KBM-7 (cell line): Measurements from ENCODE around the gene ASAP3.
"Not testable (repeated sequence)": the region's sequence is repeated elsewhere in the genome, so short reads cannot be mapped to it uniquely, and the experiment has no call there.

Experiments
- DNase-seq: peaks from one replicate; pipeline ENCODE4 v3.0.0-alpha.2; 2015
- in situ Hi-C: fragments of 300-500 bp; cut with MboI; formaldehyde crosslinking; loops from 2 replicates; pipeline ENCODE4 v1.14.3; 2020; ENCODE audit warnings: low sequenced_read_pairs, low pct_unique_long_range_greater_than_20kb, mixed read lengths

ASAP3 gene

DNA sequence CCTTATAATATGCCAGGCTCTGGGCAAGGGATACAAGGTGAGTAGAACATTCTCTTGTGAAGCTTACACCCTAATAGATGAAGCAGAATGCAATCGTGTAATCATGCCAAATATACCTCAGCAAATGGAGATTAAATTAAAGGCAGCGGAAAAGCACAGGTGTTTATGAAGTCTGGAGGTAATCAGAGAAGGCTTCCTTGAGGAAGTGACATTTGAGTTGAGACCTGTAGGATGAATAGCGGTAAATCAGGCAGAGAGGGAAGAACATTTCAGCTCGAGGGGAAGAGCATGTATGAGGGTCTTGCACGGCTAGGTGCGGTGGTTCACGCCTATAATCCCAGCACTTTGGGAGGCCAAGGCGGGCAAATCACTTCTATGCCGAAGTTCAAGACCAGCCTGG lies 33.6 kb upstream of the ASAP3 start:
- DNase-seq, result no peak
- in situ Hi-C loops, result no loop called here

DNA sequence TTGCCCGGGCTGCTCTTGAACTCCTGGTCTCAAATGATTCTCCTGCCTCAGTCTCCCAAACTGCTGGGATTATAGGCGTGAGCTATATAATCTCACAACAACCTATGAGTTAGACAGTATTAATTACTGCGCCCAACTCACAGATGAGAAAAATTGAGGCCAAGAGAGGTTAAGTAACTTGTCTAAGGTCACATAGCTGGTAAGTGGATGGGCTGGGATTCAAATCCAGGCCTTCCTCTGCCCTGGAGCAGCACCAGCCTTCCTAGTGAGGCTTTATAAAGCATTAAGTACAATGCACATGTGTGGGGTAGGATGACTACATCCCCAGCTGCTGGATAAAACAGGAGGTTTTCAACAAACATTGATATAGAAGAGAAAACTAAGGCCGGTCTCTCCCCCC lies 31.9 kb upstream of the ASAP3 start:
- in situ Hi-C loops, result no loop called here

DNA sequence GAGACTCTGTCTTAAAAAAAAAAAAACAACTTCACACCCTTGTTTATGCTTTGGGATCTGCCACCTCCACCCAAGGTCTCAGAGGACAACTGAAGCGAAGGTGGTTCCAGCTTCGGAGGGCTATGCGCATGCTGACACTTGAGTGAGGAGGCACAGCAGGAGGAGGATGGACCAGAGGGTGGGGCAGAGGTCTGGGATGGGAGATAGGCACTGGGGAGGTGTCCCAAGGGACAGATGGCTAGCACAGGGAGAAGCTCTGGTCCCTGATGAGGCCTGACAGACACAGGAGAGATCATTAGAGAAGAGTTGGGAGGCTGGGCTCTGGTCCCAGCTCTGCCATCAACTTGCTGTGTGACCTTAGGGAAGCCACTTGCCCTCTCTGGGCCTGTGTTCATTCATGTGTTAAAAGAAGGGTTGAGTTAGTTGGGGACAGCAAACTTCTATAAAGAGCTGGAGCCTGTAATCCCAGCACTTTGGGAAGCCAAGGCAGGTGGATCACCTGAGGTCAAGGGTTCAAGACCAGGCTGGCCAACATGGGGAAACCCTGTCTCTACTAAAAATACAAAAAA lies 30.2 kb upstream of the ASAP3 start:
- DNase-seq, result no peak
- in situ Hi-C loops, result no loop called here

More for the DNA sequence above, 31.9 kb upstream of the ASAP3 start:
- no peak for DNase-seq

DNA sequence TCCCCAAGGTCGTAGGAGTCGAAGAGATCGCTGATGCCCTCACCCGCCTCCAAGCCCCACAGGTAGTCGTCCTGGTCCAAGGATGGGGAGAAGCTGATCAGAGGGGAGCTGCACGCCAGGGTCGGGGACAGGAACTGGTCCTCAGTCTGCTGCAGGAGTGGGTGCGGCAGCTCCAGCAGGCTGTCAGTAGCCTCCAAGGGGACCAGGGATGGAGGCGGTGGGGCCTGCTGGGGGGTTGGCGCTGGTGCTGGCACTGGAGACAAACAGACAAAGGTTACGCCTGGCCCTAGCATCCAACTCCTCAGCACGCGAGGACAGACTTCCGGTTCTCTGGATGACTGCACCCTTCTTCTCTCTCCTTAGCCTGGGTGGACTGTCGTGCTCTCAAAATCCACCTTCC lies 25.9 kb upstream of the ASAP3 start:
- in situ Hi-C loops, result no loop called here
- no peak for DNase-seq

DNA sequence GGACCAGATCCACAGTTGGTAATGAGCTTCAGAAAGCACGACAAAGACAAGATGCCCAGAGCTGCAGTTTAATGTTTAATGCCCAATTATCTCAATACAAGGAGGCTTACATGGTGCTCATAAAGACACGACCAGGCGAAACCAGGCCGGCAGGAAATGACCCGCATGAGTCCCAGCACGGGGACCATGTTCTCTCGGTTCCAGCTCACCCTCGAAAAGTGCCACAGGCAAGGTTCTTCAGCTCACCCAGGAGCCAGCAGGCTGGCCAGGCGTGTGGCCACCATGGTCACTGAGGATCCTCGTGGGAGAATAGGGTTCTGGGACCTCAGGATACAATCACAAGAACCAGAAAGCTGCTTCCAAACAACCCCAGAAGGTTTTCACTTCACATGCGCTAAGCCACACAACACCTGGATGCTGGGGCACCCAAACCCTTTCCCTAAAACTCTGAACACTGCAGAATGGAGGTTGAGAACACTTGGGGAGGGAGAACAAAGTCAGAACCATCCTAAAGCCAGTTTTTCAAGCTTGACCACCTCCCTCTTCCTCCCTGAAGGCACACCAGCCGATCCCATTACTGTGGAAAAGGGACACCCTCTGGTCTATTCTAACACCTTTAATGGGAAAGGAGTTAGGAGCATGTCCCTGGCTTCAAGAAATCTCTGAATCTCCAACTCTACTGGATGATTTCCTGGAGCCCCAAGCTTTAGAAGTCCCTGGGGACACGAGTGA lies 22.6 kb upstream of the ASAP3 start:
- no peak for DNase-seq
- in situ Hi-C loops, result no loop called here

DNA sequence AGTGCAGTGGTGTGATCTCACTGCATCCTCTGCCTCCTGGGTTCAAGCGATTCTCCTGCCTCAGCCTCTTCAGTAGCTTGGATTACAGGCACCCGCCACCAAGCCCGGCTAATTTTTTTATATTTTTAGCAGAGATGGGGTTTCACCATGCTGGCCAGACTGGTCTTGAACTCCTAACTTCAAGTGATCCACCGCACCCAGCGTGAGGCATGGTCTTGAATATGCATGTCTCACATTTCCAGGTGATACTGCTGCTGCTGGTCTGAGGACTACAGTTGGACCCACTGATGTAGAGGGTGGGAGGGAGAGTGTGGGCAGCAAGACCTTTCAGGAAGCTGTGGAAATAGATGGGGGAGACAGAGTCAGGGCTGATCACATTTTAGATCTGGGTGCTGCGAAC lies 21.9 kb upstream of the ASAP3 start:
- in situ Hi-C loops, result no loop called here
- DNase-seq, result no peak

DNA sequence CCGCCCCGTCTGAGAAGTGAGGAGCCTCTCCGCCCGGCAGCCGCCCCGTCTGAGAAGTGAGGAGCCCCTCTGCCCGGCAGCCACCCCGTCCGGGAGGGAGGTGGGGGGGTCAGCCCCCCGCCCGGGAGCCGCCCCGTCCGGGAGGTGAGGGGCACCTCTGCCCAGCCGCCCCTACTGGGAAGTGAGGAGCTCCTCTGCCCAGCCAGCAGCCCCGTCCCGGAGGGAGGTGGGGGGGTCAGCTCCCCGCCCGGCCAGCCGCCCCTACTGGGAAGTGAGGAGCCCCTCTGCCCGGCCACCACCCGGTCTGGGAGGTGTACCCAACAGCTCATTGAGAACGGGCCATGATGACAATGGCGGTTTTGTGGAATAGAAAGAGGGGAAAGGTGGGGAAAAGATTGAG lies 20.2 kb upstream of the ASAP3 start:
- in situ Hi-C loops, DNase-seq: not testable (repeated sequence)

DNA sequence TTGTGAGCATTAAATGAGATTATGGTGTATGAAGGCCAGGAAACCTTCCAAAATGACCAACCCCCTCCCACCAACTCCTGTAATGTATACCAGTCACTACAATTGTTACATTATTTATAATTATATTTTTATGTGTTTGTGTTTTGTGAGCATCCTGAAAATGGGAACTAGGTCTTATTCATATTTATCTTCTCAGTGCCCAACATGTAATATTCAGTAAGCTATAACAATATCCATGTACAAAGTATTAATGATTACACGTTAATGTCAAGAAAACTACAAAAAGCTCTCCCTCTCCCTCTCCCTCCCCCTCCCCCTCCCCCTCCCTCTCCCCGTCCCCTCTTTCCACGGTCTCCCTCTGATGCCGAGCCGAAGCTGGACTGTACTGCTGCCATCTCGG lies 19.0 kb upstream of the ASAP3 start:
- DNase-seq, result no peak
- in situ Hi-C loops, result no loop called here

DNA sequence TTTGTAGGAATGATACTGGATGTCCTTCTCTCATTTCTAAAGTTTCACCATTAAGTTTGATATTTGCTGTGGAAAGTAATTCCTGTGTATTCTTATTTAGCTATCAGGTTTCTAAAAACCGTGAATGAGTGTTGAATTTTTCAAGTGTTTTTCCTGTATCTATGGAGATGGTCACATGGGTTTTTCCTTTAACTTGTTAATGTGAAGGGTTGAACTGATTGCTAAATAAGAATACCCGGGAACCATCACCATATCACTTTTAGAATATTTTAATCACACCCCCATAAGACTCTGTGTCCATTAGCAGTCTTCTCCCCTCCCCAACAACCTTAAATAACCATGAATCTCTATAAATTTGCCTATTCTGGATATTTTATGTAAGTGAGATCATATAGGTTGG lies 16.5 kb upstream of the ASAP3 start:
- no peak for DNase-seq
- in situ Hi-C loops, result no loop called here

DNA sequence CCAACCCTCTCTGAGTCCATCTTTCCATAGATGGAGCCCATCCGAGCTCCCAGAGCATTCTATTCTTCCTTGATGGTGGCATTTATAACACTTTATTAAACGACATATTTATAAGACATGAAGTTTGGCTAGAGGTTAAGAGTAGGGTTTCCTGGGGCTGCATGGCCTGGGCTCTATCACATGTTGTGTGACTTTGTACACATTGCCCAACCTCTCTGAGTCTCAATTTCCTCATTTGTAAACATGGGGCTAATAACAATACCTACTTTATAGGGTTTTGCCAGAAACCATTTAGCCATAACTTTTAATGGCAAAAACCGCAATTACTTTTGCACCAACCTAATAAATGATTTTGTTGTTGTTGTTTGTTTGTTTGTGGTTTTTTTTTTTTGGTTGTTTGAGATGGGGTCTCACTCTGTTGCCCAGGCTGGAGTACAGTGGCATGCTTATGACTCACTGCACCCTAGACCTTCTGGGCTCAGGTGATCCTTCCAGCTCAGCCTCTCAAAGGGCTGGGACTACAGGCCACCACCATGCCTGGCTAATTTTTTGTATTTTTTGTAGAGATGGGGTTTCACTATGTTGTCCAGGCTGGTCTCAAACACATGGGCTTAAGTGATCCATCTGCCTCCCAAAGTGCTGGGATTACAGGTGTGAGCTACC lies 13.9 kb upstream of the ASAP3 start:
- no peak for DNase-seq
- in situ Hi-C loops, result no loop called here

DNA sequence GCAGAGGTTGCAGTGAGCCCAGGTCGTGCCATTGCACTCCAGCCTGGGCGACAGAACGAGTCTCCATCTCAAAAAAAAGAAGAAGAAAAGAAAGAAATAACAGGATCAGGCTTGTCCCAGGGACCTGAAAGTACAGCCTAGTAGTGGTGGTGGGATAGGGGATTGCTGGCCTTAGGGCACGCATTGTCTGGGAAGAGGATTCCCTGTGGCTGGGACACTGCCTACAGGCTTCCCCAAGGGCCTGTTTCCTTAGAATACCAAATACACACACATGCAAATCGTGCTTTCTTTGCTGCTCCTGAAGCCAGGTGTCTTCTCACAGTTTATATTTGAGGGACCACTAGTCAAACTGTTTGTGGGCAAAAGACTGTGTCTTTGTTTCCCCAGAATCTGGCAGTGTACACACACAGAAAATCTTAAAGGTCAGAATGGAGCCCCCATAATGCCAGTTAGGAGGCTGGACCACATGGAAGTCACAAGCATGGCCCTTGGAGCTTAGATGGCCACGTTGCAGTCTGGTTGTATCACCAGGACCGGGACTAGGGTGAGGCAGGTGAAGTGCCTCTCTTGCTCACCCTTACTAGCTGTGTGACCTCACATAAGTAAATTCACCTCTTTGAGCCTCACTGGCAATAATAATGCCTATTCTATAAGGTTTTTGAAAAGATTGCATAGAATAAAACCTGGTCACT lies 12.7 kb upstream of the ASAP3 start:
- no peak for DNase-seq
- in situ Hi-C loops, result no loop called here

DNA sequence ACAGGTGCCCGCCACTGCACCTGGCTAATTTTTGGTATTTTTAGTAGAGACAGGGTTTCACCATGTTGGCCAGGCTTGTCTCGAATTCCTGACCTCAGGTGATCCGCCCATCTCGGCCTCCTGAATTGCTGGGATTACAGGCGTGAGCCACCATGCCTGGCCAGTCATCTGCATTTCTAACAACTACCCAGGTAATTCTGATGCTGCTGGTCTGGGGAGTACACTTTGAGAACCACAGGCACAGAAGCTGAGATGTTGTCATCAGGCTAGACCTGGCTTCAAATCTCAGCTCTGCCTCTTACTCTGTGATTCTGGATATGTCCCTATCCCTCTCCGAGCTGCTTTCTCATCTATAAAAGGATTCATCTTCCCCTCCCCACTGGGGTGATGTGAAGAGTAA lies 10.9 kb upstream of the ASAP3 start:
- in situ Hi-C loops, DNase-seq: not testable (repeated sequence)

DNA sequence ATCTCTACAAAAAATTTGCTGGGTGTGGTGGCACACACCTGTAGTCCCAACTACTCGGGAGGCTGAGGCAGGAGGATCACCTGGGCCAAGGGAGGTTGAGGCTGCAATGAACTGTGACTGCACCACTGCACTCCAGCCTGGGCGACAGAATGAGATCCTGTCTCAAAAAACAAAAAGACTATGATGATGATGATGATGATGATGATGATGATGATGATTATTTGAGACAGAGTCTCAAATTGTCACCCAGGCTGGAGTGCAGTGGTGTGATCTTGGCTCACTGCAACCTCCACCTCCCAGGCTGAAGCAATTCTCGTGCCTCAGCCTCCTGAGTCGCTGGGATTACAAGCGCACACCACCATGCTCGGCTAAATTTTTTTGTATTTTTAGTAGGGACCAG lies 8.8 kb upstream of the ASAP3 start:
- in situ Hi-C loops, DNase-seq: not testable (repeated sequence)

DNA sequence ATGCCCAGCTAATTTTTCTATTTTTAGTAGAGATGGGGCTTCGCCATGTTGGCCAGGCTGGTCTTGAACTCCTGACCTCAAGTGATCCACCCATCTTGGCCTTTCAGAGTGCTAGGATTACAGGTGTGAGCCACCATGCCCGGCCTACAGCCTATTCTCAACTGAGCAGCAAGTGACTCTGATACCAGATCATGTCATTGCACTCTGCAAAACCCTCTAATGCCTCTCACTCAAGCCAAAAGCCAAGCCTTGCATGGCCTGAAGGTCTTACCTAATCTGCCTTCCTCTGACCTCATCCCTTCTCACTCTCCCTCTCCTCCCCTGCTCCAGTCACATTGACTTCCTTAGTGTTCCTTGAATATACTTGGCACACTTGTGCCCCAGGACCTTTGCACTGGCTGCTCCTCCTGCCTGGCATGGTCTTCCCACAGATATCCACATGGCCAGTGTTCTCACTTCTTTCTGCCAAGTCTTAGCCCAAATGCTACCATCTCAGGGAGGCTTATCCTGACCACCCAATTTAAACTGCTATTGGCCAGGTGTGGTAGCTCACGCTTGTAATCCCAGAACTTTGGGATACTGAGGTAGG lies 8.2 kb upstream of the ASAP3 start:
- in situ Hi-C loops, result no loop called here

DNA sequence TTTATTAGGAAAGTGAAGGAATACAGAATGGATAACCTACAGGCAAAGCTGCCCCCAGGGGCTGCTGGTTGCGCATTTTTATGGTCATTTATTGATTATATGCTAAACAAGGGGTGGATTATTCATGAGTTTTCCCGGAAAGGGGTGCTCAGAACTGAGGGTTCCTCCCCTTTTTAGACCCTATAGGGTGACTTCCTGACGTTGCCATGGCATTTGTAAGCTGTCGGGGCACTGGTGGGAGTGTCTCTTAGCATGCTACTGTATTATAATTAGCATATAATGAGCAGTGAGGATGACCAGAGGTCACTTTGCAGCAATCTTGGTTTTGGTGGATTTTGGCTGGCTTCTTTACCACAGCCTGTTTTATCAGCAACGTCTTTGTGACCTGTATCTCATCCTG lies 5.9 kb upstream of the ASAP3 start:
- in situ Hi-C loops, result no loop called here
- DNase-seq, result no peak

More for the DNA sequence above, 8.2 kb upstream of the ASAP3 start:
- DNase-seq, result no peak

DNA sequence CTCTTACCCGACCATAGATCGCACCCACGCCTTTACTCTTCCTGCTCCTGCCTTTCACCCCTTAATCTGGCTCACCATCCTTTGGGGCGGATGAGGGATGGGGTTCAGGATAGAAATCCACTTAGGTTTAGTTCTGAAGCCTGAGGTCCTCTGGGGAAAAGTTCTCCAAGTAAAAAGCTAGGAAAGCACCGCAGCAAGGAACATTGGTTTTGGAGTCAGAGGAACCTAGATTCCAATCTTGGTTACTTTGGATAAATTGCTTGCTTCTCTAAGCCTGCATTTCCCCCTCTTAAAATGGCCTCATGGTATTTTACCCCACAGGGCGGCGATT lies 988 bp upstream of the ASAP3 start:
- DNase-seq, result no peak
- in situ Hi-C loops, result no loop called here

DNA sequence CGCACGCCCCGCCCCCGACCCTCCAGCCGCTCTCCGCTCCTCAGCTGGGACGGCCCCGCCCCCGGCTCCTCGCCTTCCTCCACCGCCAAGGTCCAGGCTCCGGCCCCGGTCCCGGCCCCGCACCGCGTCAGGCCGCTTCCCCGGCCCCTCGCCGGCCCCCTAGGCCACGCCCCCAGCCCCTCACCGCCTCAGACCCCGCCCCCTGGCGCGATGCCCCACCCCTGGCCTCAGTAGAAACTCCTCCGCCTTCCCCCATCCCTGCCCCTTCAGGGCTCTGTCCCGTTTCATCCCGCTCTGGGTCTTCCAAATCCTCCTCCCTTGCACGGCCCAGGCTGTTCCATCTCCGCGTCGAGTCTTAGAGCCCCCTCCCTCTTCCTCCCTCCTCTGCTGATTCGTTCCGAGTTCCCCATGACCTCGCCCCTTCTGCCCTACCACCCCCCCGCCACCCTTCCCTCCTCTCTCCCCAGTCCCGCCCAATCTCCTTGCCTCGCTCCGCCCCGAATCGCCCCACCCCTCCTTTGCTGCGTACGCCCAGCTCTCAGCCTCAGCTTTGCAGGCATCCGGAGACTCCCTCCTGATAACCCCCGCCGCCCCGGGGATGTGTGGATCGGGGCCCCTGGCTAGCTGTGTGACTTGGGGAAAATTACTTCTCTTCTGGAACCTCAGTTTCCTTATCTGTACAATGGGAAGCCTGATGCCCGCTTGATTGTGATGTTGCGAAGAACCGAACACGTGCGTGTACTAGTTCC lies 448 bp upstream of the ASAP3 start:
- in situ Hi-C loops, result no loop called here
- peak; percentile 84 for DNase-seq

DNA sequence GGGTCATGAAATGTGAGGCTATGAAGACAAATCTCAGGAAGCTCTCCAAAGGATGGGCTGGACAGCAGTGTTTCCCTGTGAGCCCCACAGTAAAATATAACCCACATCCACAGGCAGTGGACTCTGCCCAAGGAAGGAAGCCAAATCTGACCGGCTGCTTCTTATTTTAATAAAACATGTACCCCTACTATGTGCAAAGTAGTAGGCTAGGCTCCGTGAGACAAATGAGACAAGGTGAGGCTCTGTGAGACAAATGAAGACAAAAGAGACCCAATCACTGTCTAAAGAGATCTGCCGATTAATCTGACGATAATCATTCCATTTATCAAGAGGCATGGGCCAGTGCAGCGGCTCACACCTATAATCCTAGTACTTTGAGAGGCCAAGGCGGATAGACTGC lies 2.1 kb downstream of the ASAP3 start:
- no peak for DNase-seq
- in situ Hi-C loops, result no loop called here

DNA sequence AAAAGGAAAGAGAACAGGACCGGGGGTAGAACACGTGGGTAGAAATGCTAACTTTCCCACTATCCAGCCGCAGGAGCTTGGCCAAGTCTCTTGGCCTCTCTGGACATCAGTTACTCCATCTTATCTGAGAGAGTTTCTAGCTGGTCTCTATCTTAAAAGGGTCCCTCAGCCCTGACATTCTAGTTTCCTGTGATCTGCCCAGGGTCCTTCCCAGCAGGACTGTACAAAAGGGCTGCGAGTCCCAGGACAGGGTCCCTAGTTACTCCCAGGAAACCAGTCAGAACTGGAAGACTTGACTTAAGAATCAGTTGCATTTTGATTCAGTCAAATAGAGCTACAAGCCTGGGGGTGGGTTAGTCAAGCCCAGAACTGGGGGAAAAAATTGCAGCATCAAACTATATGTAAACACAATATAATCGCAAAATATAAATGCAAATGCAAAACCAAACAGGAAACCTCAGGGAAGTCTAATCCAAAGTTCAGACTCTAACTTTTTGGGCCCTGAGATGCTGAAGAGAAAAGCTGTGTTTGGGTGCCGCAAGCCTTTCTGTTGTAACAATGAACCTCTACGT lies 2.9 kb downstream of the ASAP3 start:
- in situ Hi-C loops, result no loop called here
- DNase-seq, result no peak
